HepG2 (cell line): ENCODE data around the gene GPR42. TPM values are rescaled to one million over a fixed set of nuclear protein-coding genes. Genes with fewer than 3 reads are reported as not detected.

Source experiments
- ATAC-seq: fragments of 200-7000 bp; cut with Tn5 transposase; 3 replicates; pipeline ENCODE4 v1.9.1; 2020; ENCODE audit warnings: mild to moderate bottlenecking, moderate library complexity
- BruUV-seq: library from RNA; stranded (reverse); fragments of 400-500 nt; replicated peaks from 2 replicates; lab custom pipeline; 2021; lab: Mats Ljungman, UMichigan
- CTCF ChIA-PET: fragments of 300-600 bp; formaldehyde crosslinking; extraction: SDS; loops from one replicate; lab custom pipeline; 2021; ENCODE audit warnings: low total read pairs, inconsistent platforms, low intra/inter-chr PET ratio; lab: Yijun Ruan, JAX
- POLR2A ChIA-PET: fragments of 350-600 bp; sonication (Branson Sonifier 250); formaldehyde crosslinking; loops from one replicate; lab custom pipeline; 2020; ENCODE audit warnings: antibody characterized with exemption, inconsistent platforms; lab: Yijun Ruan, JAX
- DNase-seq: peaks from one replicate; pipeline ENCODE4 v3.0.0-alpha.2; 2015; ENCODE audit warnings: low spot score
- FAIRE-seq: peaks from 3 replicates; lab custom pipeline; 2011; peaks lifted over from hg19 to GRCh38; lab: Jason Lieb, UNC
- H2AFZ ChIP-seq: one replicate; pipeline ENCODE4 v1.6.1; 2011; ENCODE audit warnings: low read length, inconsistent platforms
- H3K27ac ChIP-seq: fragments of 300-600 bp; 3 replicates; pipeline ENCODE4 v1.8.0; 2011; ENCODE audit warnings: mixed run types, mild to moderate bottlenecking, mixed read lengths, low read length, inconsistent platforms; ENCODE audit not compliant: insufficient read depth; ENCODE audit errors: extremely low read length
- H3K27me3 ChIP-seq, 2 experiments: fragments of 200-600 bp in 1 of 2; 2 replicates in 1 of 2; 3 replicates in 1 of 2; pipeline versions ENCODE4 v1.6.0 to v1.8.0; 2011; ENCODE audit warnings: low read length in 2 of 2, mild to moderate bottlenecking in 2 of 2, moderate library complexity in 2 of 2, inconsistent platforms in 1 of 2; ENCODE audit not compliant: insufficient read depth in 2 of 2, control insufficient read depth in 1 of 2
- H3K36me3 ChIP-seq, 2 experiments: fragments of 200-600 bp in 1 of 2; replicated peaks in 1 of 2; 2 replicates in 1 of 2; 3 replicates in 1 of 2; pipeline versions ENCODE4 v1.5.1 to v1.8.0; 2011; ENCODE audit warnings: low read length in 2 of 2, inconsistent platforms in 1 of 2; ENCODE audit not compliant: insufficient read depth in 2 of 2, control insufficient read depth in 1 of 2
- H3K4me1 ChIP-seq: 2 replicates; pipeline ENCODE4 v1.5.1; 2012; ENCODE audit warnings: low read length, inconsistent platforms; ENCODE audit not compliant: insufficient read depth
- H3K4me2 ChIP-seq: 2 replicates; pipeline ENCODE4 v1.6.0; 2011; ENCODE audit warnings: low read depth, low read length, inconsistent platforms
- H3K4me3 ChIP-seq, 3 experiments: fragments of 200-600 bp in 1 of 3; sonication (generic), shearing (Covaris generic) in 1 of 3; replicated peaks in 1 of 3; 2 replicates each; pipeline ENCODE4 v1.5.1; 2011 to 2016; ENCODE audit warnings: low read length in 3 of 3, inconsistent platforms in 2 of 3, low read depth in 2 of 3, mild to moderate bottlenecking in 2 of 3, control low read depth in 1 of 3, mixed read lengths in 1 of 3; ENCODE audit not compliant: insufficient read depth in 1 of 3
- H3K79me2 ChIP-seq: one replicate; pipeline ENCODE4 v1.6.1; 2011; ENCODE audit warnings: low read length, inconsistent platforms; ENCODE audit not compliant: insufficient read depth
- H3K9ac ChIP-seq: 2 replicates; pipeline ENCODE4 v1.6.0; 2011; ENCODE audit warnings: mild to moderate bottlenecking, low read depth, low read length, inconsistent platforms; ENCODE audit not compliant: insufficient read depth
- H3K9me3 ChIP-seq: 2 replicates; pipeline ENCODE4 v1.5.1; 2012; ENCODE audit warnings: mild to moderate bottlenecking, low read length
- H4K20me1 ChIP-seq: 2 replicates; pipeline ENCODE4 v1.6.0; 2011; ENCODE audit warnings: inconsistent platforms, mild to moderate bottlenecking, low read length, moderate library complexity; ENCODE audit not compliant: insufficient read depth
- HCFC1 ChIP-seq: fragments of 150-350 bp; IDR thresholded peaks from 2 replicates; pipeline ENCODE4 v1.6.1; 2014; ENCODE audit warnings: low read depth, low read length
- HNRNPK ChIP-seq: fragments of 200-400 bp; formaldehyde crosslinking; IDR thresholded peaks from 2 replicates; pipeline ENCODE4 v1.6.1; 2018; ENCODE audit warnings: low read length, low read depth, moderate library complexity, mild to moderate bottlenecking; ENCODE audit not compliant: poor library complexity, severe bottlenecking
- MAFF ChIP-seq: IDR thresholded peaks from 2 replicates; pipeline ENCODE4 v1.6.1; 2011; ENCODE audit warnings: low read depth, low read length, improper control_type of control experiment
- NFATC3 ChIP-seq: sonication (generic); formaldehyde crosslinking; IDR thresholded peaks from 2 replicates; pipeline ENCODE4 v1.5.1; 2020; ENCODE audit warnings: mild to moderate bottlenecking, missing genetic modification reagents
- PLRG1 ChIP-seq: fragments of 450-650 bp; conservative IDR thresholded peaks from 2 replicates; pipeline ENCODE4 v1.6.1; 2016
- PRDM10 ChIP-seq: sonication (generic); formaldehyde crosslinking; IDR thresholded peaks from 2 replicates; pipeline ENCODE4 v1.4.0; 2020; ENCODE audit warnings: low read depth, missing genetic modification reagents
- SRY ChIP-seq: sonication (generic); formaldehyde crosslinking; IDR thresholded peaks from 2 replicates; pipeline ENCODE4 v1.8.0; 2022; ENCODE audit warnings: mild to moderate bottlenecking, missing genetic modification reagents
- ZNF235 ChIP-seq: sonication (generic); formaldehyde crosslinking; IDR thresholded peaks from 2 replicates; pipeline ENCODE4 v1.8.1; 2023; ENCODE audit warnings: mild to moderate bottlenecking, missing genetic modification reagents, borderline replicate concordance
- ZNF274 ChIP-seq: sonication (generic); formaldehyde crosslinking; IDR thresholded peaks from 2 replicates; pipeline ENCODE4 v1.5.1; 2020; ENCODE audit warnings: mild to moderate bottlenecking, missing genetic modification reagents
- WGBS: methylation state at CpG from one replicate; pipeline ENCODE4 v1.1.6; 2017; ENCODE audit warnings: low lambda C conversion rate; 5-methylcytosine and 5-hydroxymethylcytosine counted together
- in situ Hi-C: cut with HindIII; loops from 2 replicates; pipeline ENCODE4 v1.10.0; 2017; ENCODE audit warnings: low pct_unique_long_range_greater_than_20kb; ENCODE audit not compliant: extremely low pct_ligation_motif_present
- intact Hi-C: fragments of 100-400 bp; cut with micrococcal nuclease; formaldehyde crosslinking; loops from one replicate; pipeline ENCODE4 v1.10.0; 2022; ENCODE audit not compliant: unreplicated experiment
- polyA plus RNA-seq, 8 experiments: library from polyadenylated mRNA; depleted of rRNA in 3 of 8; stranded (reverse) in 7 of 8; unstranded in 1 of 8; fragments of >200 nt; fragmentation: Illumina TruSeq in 4 of 8; extraction: Trizol in 4 of 8; gene quantifications; 2 replicates each; pipeline versions ENCODE4 v1.2.1 to v1.2.3, GENCODE V29; 2011 to 2016; ENCODE audit warnings: low read depth in 4 of 8, missing spikeins in 1 of 8, mixed read lengths in 1 of 8; ENCODE audit not compliant: insufficient read depth in 1 of 8
- total RNA-seq, 5 experiments: library from RNA; depleted of rRNA; stranded (reverse); fragments of >200 nt; fragmentation: Illumina TruSeq; extraction: Trizol; gene quantifications; 2 replicates each; pipeline ENCODE4 v1.2.3, GENCODE V29; 2016; ENCODE audit warnings: low read depth in 1 of 5
- TF ChIP-seq, protein P1 (sequence below): sonication (generic); formaldehyde crosslinking; IDR thresholded peaks from 2 replicates; pipeline ENCODE4 v1.4.0; 2020; ENCODE audit warnings: mild to moderate bottlenecking, missing genetic modification reagents
- TF ChIP-seq, protein P2 (sequence below): sonication (generic); formaldehyde crosslinking; IDR thresholded peaks from 2 replicates; pipeline ENCODE4 v1.4.0; 2020; ENCODE audit warnings: mild to moderate bottlenecking, missing genetic modification reagents
- TF ChIP-seq, protein P3 (sequence below): sonication (generic); formaldehyde crosslinking; IDR thresholded peaks from 2 replicates; pipeline ENCODE4 v1.4.0; 2020; ENCODE audit warnings: mild to moderate bottlenecking, missing genetic modification reagents

GPR42 gene
- total and polyA plus RNA-seq, 2 of the 13 experiments (the other 11 are each of a cell fraction or from before 2014, with no cell fraction given) = not detected

DNA sequence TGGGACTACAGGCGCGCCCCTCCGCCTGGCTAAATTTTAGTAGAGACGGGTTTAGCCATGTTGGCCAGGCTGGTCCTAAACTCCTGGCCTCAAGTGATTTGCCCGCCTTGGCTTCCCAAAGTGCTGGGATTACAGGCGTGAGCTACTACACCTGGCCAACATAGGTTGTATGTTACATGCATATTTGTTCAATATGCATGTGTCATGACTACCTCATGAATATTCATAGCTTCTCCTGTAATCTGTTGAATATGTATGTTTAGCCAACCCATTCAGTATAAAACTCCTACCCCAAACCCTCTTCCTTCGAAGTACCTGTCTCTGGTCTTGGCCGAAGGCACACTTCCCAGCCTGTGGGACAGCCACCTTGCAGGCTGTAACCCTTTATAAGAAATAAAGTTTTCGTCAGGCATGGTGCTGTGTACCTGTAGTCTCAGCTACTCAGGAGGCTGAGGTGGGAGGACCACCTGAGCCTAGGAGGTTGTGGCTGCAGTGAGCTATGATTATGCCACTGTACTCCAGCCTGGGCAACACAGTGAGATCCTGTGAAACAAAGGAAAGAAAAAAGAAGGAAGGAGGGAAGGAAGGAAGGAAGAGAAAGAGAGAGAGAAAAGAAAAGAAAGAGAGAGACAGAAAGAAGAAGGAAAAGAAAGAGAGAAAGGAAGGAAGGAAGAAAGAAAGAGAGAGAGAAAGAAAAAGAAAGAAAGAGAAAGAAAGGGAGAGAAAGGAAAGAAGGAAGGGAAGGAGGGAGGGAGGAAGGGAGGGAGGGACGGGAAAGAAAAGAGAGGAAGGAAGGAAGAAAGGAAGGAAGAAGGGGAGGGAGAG is 29.3 kb downstream of the GPR42 start:
- Histone ChIP-seq H3K4me3 (no peak overlapping the region), H3K79me2 (no peaks in the 10 kb centered on the region), H3K4me1 (peaks cover 43% of the 10 kb centered on the region), H3K4me2 (no peak overlapping the region), H3K27me3 (peaks cover 2 to 3% of the 10 kb centered on the region in 2 experiments; a peak in 2 of 5 replicates), H3K9me3 (no peaks in the 10 kb centered on the region), H4K20me1 (no peaks in the 10 kb centered on the region), H2AFZ (no peak overlapping the region), H3K36me3 (no peaks in the 10 kb centered on the region), H3K27ac (no peak overlapping the region), H3K9ac (no peak overlapping the region)
- 63% methylated on average over 10 of the region's 10 CpGs for WGBS
- POLR2A ChIA-PET = no interaction called here
- no peak for ATAC-seq
- intact Hi-C loops = loop anchor here (5.0 kb wide), 1 partner anchor 48 kb away; no protein-coding TSS in a partner anchor
- no peak for FAIRE-seq
- no TSS peak for BruUV-seq
- CTCF ChIA-PET = no interaction called here
- in situ Hi-C loops = no loop called here
- no peak for DNase-seq
- TF ChIP-seq NFATC3 = no peak
- TF ChIP-seq, protein P1, sequence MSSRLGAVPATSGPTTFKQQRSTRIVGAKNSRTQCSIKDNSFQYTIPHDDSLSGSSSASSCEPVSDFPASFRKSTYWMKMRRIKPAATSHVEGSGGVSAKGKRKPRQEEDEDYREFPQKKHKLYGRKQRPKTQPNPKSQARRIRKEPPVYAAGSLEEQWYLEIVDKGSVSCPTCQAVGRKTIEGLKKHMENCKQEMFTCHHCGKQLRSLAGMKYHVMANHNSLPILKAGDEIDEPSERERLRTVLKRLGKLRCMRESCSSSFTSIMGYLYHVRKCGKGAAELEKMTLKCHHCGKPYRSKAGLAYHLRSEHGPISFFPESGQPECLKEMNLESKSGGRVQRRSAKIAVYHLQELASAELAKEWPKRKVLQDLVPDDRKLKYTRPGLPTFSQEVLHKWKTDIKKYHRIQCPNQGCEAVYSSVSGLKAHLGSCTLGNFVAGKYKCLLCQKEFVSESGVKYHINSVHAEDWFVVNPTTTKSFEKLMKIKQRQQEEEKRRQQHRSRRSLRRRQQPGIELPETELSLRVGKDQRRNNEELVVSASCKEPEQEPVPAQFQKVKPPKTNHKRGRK (CRISPR knock-in tag) = no peak
- no peak for TF ChIP-seq ZNF235 (CRISPR knock-in tag)
- TF ChIP-seq MAFF = no peak
- TF ChIP-seq, protein P2, sequence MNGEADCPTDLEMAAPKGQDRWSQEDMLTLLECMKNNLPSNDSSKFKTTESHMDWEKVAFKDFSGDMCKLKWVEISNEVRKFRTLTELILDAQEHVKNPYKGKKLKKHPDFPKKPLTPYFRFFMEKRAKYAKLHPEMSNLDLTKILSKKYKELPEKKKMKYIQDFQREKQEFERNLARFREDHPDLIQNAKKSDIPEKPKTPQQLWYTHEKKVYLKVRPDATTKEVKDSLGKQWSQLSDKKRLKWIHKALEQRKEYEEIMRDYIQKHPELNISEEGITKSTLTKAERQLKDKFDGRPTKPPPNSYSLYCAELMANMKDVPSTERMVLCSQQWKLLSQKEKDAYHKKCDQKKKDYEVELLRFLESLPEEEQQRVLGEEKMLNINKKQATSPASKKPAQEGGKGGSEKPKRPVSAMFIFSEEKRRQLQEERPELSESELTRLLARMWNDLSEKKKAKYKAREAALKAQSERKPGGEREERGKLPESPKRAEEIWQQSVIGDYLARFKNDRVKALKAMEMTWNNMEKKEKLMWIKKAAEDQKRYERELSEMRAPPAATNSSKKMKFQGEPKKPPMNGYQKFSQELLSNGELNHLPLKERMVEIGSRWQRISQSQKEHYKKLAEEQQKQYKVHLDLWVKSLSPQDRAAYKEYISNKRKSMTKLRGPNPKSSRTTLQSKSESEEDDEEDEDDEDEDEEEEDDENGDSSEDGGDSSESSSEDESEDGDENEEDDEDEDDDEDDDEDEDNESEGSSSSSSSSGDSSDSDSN = no peak
- TF ChIP-seq, protein P3, sequence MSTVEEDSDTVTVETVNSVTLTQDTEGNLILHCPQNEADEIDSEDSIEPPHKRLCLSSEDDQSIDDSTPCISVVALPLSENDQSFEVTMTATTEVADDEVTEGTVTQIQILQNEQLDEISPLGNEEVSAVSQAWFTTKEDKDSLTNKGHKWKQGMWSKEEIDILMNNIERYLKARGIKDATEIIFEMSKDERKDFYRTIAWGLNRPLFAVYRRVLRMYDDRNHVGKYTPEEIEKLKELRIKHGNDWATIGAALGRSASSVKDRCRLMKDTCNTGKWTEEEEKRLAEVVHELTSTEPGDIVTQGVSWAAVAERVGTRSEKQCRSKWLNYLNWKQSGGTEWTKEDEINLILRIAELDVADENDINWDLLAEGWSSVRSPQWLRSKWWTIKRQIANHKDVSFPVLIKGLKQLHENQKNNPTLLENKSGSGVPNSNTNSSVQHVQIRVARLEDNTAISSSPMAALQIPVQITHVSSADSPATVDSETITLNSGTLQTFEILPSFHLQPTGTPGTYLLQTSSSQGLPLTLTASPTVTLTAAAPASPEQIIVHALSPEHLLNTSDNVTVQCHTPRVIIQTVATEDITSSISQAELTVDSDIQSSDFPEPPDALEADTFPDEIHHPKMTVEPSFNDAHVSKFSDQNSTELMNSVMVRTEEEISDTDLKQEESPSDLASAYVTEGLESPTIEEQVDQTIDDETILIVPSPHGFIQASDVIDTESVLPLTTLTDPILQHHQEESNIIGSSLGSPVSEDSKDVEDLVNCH (CRISPR knock-in tag) = no peak
- no peak for TF ChIP-seq PLRG1
- TF ChIP-seq HNRNPK = no peak
- TF ChIP-seq SRY (CRISPR knock-in tag) = no peak
- no peak for TF ChIP-seq PRDM10 (CRISPR knock-in tag)
- no peak for TF ChIP-seq ZNF274
- no peak for TF ChIP-seq HCFC1
